ENCODE results near the gene NRSN2. TPM values are rescaled to one million over a fixed set of nuclear protein-coding genes. Genes with fewer than 3 reads are reported as not detected.

The NRSN2 gene
- total RNA-seq, 1 donor from 2014 or later, result 17.3 TPM

DNA sequence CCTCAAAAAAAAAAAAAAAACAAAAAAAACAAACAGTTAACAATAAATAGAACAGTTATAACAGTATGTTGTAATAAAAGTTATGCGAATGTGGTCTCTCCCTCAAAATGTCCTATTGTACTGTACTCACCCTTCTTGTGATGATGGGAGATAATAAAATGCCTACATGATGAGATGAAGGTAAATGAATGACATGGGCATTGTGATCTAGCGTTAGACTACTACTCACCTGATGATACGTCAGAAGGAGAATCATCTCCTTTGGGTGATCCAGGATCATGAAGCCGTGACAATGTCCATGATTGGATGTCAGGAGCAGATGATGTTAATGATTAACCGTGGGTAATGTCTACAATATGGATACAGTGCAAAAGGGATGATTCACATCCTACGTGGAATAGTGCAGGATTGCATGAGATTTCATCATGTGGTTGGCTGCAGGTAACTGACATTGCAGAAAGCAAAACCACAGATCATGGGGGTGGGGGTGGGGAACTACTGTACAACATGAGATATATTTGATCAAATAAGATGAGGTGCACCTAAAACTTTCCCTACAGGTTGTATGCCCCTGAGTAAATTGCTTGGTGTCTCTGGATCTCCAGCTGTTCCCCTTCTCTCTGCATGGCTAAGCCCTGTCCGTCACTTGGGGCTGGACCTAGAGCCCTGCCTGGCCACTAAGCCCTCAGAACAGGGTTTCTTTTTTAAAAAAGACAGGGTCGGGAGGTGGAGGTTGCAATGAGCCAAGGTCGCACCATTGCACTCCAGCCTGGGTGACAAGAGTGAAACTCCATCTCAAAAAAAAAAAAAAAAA lies 55.0 kb downstream of the NRSN2 start:
- TF ChIP-seq CTCF (IDR thresholded peaks at IDR 0.05), result no peak
- Histone ChIP-seq H3K27me3 (ENCODE audit: low read depth) (no peaks in the 10 kb centered on the region), H3K36me3 (peaks cover 15% of the 10 kb centered on the region), H3K4me3 (no peak overlapping the region), H3K4me1 (peaks cover 2% of the 10 kb centered on the region), H3K27ac (no peak overlapping the region), H3K9me3 (no peaks in the 10 kb centered on the region)
- ATAC-seq (no peak), DNase-seq (no peak)
- intact Hi-C loops (cut with DNase I), result loop anchor here (10.0 kb wide), 1 partner anchor 47 kb away; no protein-coding TSS in a partner anchor

DNA sequence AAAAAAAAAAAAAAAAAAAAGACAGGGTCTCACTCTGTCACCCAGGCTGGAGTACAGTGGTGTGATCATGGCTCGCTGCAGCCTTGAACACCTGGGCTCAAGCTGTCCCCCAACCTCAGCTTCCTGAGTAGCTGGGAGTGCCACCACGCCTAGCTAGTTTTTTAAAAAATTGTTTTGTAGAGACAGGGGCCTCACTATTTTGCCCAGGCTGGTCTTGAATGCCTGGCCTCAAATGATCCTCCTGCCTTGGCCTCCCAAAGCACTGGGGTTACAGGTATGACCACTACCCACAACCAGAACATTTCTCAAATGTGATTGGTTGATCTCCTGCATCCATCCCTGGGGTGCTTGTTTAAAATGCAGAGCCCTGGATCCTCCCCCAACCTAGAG lies 55.6 kb downstream of the NRSN2 start:
- Histone ChIP-seq H3K36me3 (peaks cover 9% of the 10 kb centered on the region), H3K27ac (no peak overlapping the region), H3K9me3 (no peaks in the 10 kb centered on the region), H3K4me3 (no peak overlapping the region), H3K27me3 (ENCODE audit: low read depth) (no peaks in the 10 kb centered on the region), H3K4me1 (peaks cover 8% of the 10 kb centered on the region)
- intact Hi-C loops (cut with DNase I), result loop anchor here (10.0 kb wide), 1 partner anchor 48 kb away; no protein-coding TSS in a partner anchor
- TF ChIP-seq CTCF (IDR thresholded peaks at IDR 0.05), result no peak
- ATAC-seq (no peak), DNase-seq (no peak)

DNA sequence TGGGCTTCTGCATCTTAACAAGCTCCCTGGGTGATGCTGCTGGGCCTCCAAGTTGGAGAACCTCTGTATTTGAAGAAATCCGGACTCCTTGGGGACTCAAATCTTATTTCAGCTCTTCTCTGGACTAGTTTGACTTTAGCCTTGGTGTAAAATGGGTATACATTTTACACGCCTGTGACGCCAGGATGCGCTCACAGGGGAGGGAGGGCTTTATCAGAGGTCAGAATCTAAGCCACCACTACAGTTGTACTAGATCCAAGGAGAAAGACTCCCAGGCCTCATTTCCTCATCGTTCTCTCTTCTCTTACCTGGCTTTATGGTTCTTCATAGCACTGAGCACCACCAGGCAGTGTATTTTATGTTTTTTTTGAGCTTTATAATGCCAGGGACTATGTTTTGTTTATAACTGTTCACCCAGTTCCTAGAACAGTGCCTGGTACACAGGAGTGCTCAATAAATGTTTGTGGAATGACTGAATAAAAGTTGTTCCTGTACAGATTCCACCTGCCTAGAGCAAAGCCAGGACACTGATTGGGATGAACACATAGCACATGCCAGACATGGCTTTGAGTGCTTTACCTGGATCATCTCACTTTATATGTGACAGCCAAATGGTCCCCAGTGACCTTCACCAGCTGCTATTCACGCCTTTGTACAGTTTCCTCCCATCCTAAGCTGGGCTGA lies 56.1 kb downstream of the NRSN2 start:
- peaks cover 3% of the 10 kb centered on the region for H3K36me3 ChIP-seq
- no peak overlapping the region for H3K4me3 ChIP-seq
- H3K27ac ChIP-seq, result no peak overlapping the region
- no peak for DNase-seq
- no peaks in the 10 kb centered on the region for H3K9me3 ChIP-seq
- intact Hi-C loops (cut with DNase I), result loop anchor here (10.0 kb wide), 1 partner anchor 48 kb away; no protein-coding TSS in a partner anchor
- no peak for TF ChIP-seq CTCF (IDR thresholded peaks at IDR 0.05)
- no peaks in the 10 kb centered on the region for H3K27me3 ChIP-seq (ENCODE audit: low read depth)
- peaks cover 8% of the 10 kb centered on the region for H3K4me1 ChIP-seq
- ATAC-seq, result no peak

DNA sequence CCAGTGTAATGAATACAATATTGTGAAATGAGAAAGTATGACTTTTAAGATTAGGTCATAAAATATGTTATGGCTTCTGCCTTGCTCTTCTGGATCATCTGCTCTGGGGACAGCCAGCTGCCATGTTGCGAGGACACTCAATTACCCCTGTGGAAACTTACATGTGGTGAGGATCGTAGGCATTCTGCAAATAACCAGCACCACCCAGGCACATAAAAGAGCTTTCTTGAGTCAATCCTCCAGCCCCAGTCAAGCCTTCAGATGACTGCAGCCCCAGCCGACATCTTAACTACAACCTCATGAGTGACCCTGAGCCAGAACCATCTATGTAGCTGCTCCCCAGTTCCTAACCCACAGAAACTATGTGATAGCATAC lies 56.7 kb downstream of the NRSN2 start:
- no peak overlapping the region for H3K4me3 ChIP-seq

GRCh38 chr20:404088-404487 lies 57.2 kb downstream of the NRSN2 start:
- ATAC-seq (no peak), DNase-seq (no peak)
- H3K4me1 ChIP-seq, result peaks cover 12% of the 10 kb centered on the region
- no peaks in the 10 kb centered on the region for H3K36me3 ChIP-seq
- intact Hi-C loops (cut with DNase I), result loop anchor here (10.0 kb wide), 1 partner anchor 49 kb away; no protein-coding TSS in a partner anchor
- no peak overlapping the region for H3K4me3 ChIP-seq
- no peaks in the 10 kb centered on the region for H3K27me3 ChIP-seq (ENCODE audit: low read depth)
- no peak overlapping the region for H3K27ac ChIP-seq
- H3K9me3 ChIP-seq, result no peaks in the 10 kb centered on the region
- no peak for TF ChIP-seq CTCF (IDR thresholded peaks at IDR 0.05)

More for the DNA sequence above, 56.7 kb downstream of the NRSN2 start:
- H3K27ac ChIP-seq, result no peak overlapping the region
- no peaks in the 10 kb centered on the region for H3K36me3 ChIP-seq
- H3K27me3 ChIP-seq (ENCODE audit: low read depth), result no peaks in the 10 kb centered on the region
- no peak for TF ChIP-seq CTCF (IDR thresholded peaks at IDR 0.05)
- ATAC-seq (no peak), DNase-seq (no peak)
- H3K4me1 ChIP-seq, result peaks cover 8% of the 10 kb centered on the region
- no peaks in the 10 kb centered on the region for H3K9me3 ChIP-seq
- intact Hi-C loops (cut with DNase I), result loop anchor here (10.0 kb wide), 1 partner anchor 49 kb away; no protein-coding TSS in a partner anchor

Other genes starting within 250 kb of the NRSN2 start
- not detected for gene DEFB126, start 204.5 kb upstream of the NRSN2 start, total RNA-seq
- gene DEFB127, start 189.7 kb upstream of the NRSN2 start, total RNA-seq, result not detected
- gene DEFB128, start 157.4 kb upstream of the NRSN2 start, total RNA-seq, result not detected
- not detected for gene DEFB129, start 119.9 kb upstream of the NRSN2 start, total RNA-seq
- not detected for gene DEFB132, start 89.4 kb upstream of the NRSN2 start, total RNA-seq
- gene C20orf96, start 56.4 kb upstream of the NRSN2 start, total RNA-seq, result 11.6 TPM
- gene ZCCHC3, start 49.5 kb upstream of the NRSN2 start, total RNA-seq, result 15.6 TPM
- 9.8 TPM for gene SOX12, start 21.6 kb upstream of the NRSN2 start, total RNA-seq
- gene TRIB3, start 33.6 kb downstream of the NRSN2 start, total RNA-seq, result 13.9 TPM
- gene RBCK1, start 61.2 kb downstream of the NRSN2 start, total RNA-seq, result 95.7 TPM
- gene TBC1D20, start 115.4 kb downstream of the NRSN2 start, total RNA-seq, result 40.3 TPM
- gene CSNK2A1, start 196.7 kb downstream of the NRSN2 start, total RNA-seq, result 86.3 TPM

All from lower lobe of right lung (tissue), 2 donors.